Ovary (tissue), 9 donors: ENCODE measurements around the gene KCNAB2. TPM values are rescaled to one million over a fixed set of nuclear protein-coding genes. Genes with fewer than 3 reads are reported as not detected.

Experiments used
- DNase-seq, 5 donors: peaks; one replicate each; pipeline ENCODE4 v3.0.0-alpha.2; 2019 to 2020
- H3K27ac ChIP-seq, 2 donors: fragments of 200-600 bp; one replicate each; pipeline versions ENCODE4 v1.5.1 to v1.8.0; 2019 to 2022
- H3K27me3 ChIP-seq: fragments of 200-600 bp; one replicate; pipeline ENCODE4 v1.8.0; 2022
- H3K36me3 ChIP-seq: fragments of 200-600 bp; sonication (generic); one replicate; pipeline ENCODE4 v1.5.1; 2019
- H3K4me1 ChIP-seq: one replicate; pipeline ENCODE4 v1.8.1; 2013; ENCODE audit warnings: mild to moderate bottlenecking, moderate library complexity; ENCODE audit not compliant: insufficient read depth
- H3K4me3 ChIP-seq: fragments of 200-600 bp; sonication (generic); one replicate; pipeline ENCODE4 v1.5.1; 2017
- H3K9me3 ChIP-seq, 2 donors: fragments of 200-600 bp in 1 of 2; sonication (generic) in 1 of 2; one replicate each; pipeline versions ENCODE4 v1.5.1 to v1.8.1; 2013 to 2019; ENCODE audit warnings: mild to moderate bottlenecking in 1 of 2, moderate library complexity in 1 of 2
- CTCF ChIP-seq, 3 donors: fragments of 450-650 bp in 2 of 3; fragments of 200-600 bp in 1 of 3; IDR thresholded peaks; one replicate each; pipeline versions ENCODE4 v1.5.1 to v1.8.0; 2016 to 2022; ENCODE audit warnings: antibody characterized with exemption in 3 of 3, mild to moderate bottlenecking in 1 of 3
- EP300 ChIP-seq: sonication (generic); formaldehyde crosslinking; IDR thresholded peaks from one replicate; pipeline ENCODE4 v1.6.1; 2017; ENCODE audit warnings: antibody characterized with exemption
- POLR2A ChIP-seq: fragments of 450-650 bp; IDR thresholded peaks from one replicate; pipeline ENCODE4 v1.6.1; 2017; ENCODE audit warnings: antibody characterized with exemption, mild to moderate bottlenecking, moderate library complexity
- WGBS, 3 donors: extraction: QIAGEN DNeasy Blood & Tissue Kit in 1 of 3; methylation state at CpG; one replicate each; pipeline versions ENCODE4 v1.1.5 to v1.1.7; 2013 to 2017; 5-methylcytosine and 5-hydroxymethylcytosine counted together
- intact Hi-C, 4 donors: fragments of 100-400 bp; cut with DNase I; formaldehyde crosslinking; loops; one replicate each; pipeline versions ENCODE4 v1.11.0 to v1.15.1; 2022 to 2023
- polyA plus RNA-seq, 2 donors: library from polyadenylated mRNA; stranded (reverse); fragments of 200-250 nt in 1 of 2; fragments of 350-450 nt in 1 of 2; fragmentation: Illumina TruSeq in 1 of 2; extraction: RNeasy Lipid Tissue Mini Kit (QIAGEN cat#74804) in 1 of 2; gene quantifications; one replicate each; pipeline ENCODE4 v1.2.3, GENCODE V29; 2013 to 2014
- total RNA-seq, 7 donors: library from RNA; depleted of rRNA in 2 of 7; stranded (reverse); fragments of >200 nt in 2 of 7; fragmentation: NEBNext Ultra II Directional in 3 of 7; extraction: Animal tissue kit (Norgen Biotek cat#: 25700) in 3 of 7; gene quantifications; one replicate each; pipeline versions ENCODE4 v1.1.0 to v1.2.4, GENCODE V29; 2016 to 2023
- donor health status: DM: no; HTN: no; CAD: no; lungs with moderate emphysema.
- donor health status: DM: no; HTN: no; CAD: no.
- donor health status: Bipolar disorder and iron deficiency.
- donor health status: DM: yes; HTN: yes; CAD: no.
- donor health status: DM: no; HTN: no; CAD: no.
- donor health status: DM: yes; HTN: yes; CAD: no.

KCNAB2 gene
- total and polyA plus RNA-seq, 9 donors = 2.9 to 18.3 (median 7.1) TPM

- Histone ChIP-seq H3K9me3 (no peaks in the 10 kb centered on the region), H3K27me3 (no peaks in the 10 kb centered on the region), H3K27ac (no peak overlapping the region), H3K4me1 (peaks cover 3% of the 10 kb centered on the region), H3K36me3 (no peaks in the 10 kb centered on the region), H3K4me3 (no peak overlapping the region)
- intact Hi-C loops = no loop called here
- no peak for DNase-seq
- WGBS, 3 donors = 57 to 60% (median 59%) methylated on average over 9 of the region's 9 CpGs
- TF ChIP-seq EP300 = no peak
- no peak for TF ChIP-seq CTCF (IDR thresholded peaks at IDR 0.05)
- no peak for TF ChIP-seq POLR2A
Measured at GRCh38 chr1:6037338-6037762, 8.3 kb upstream of the KCNAB2 start.

GRCh38 chr1:6038603-6039002, 7.1 kb upstream of the KCNAB2 start:
- Histone ChIP-seq H3K27me3 (no peaks in the 10 kb centered on the region), H3K36me3 (no peaks in the 10 kb centered on the region), H3K4me1 (peaks cover 3% of the 10 kb centered on the region), H3K4me3 (no peak overlapping the region), H3K9me3 (no peaks in the 10 kb centered on the region), H3K27ac (no peak overlapping the region)
- WGBS, 3 donors = 73 to 80% (median 78%) methylated on average over 6 to 7 of the region's 7 CpGs
- TF ChIP-seq EP300 = no peak
- no peak for TF ChIP-seq CTCF (IDR thresholded peaks at IDR 0.05)
- no peak for TF ChIP-seq POLR2A
- DNase-seq = no peak
- intact Hi-C loops = no loop called here

GRCh38 chr1:6039031-6039430, 6.7 kb upstream of the KCNAB2 start:
- Histone ChIP-seq H3K4me3 (no peak overlapping the region), H3K27ac (no peak overlapping the region), H3K9me3 (no peaks in the 10 kb centered on the region), H3K36me3 (no peaks in the 10 kb centered on the region), H3K27me3 (no peaks in the 10 kb centered on the region), H3K4me1 (peaks cover 3% of the 10 kb centered on the region)
- WGBS, 3 donors = 91 to 93% (median 93%) methylated on average over 15 of the region's 15 CpGs
- DNase-seq = no peak
- intact Hi-C loops = no loop called here
- no peak for TF ChIP-seq POLR2A
- TF ChIP-seq EP300 = no peak
- TF ChIP-seq CTCF (IDR thresholded peaks at IDR 0.05) = no peak

- Histone ChIP-seq H3K4me1 (peaks cover 3% of the 10 kb centered on the region), H3K27ac (no peak overlapping the region), H3K4me3 (no peak overlapping the region), H3K27me3 (no peaks in the 10 kb centered on the region), H3K9me3 (no peaks in the 10 kb centered on the region), H3K36me3 (no peaks in the 10 kb centered on the region)
- no peak for DNase-seq
- WGBS, 3 donors = 18 to 47% (median 26%) methylated on average over 15 of the region's 15 CpGs
- no peak for TF ChIP-seq EP300
- TF ChIP-seq POLR2A = no peak
- TF ChIP-seq CTCF (IDR thresholded peaks at IDR 0.05) = no peak
- intact Hi-C loops = loop anchor here in 2 of 4 donors (10.0 kb wide), 2 partner anchors 204 to 294 kb away; partner anchors contain the start of gene HES3 (in 1 of the 2)
Measured at GRCh38 chr1:6040444-6040843, 5.2 kb upstream of the KCNAB2 start.
